Measurements from ENCODE around the gene PAM16. TPM values are rescaled to one million over a fixed set of nuclear protein-coding genes. Genes with fewer than 3 reads are reported as not detected.

The PAM16 gene
- total and polyA plus RNA-seq, 2 of the 8 experiments (the other 6 are each of a cell fraction or from before 2014, with no cell fraction given) = 78.3 to 198 TPM

DNA sequence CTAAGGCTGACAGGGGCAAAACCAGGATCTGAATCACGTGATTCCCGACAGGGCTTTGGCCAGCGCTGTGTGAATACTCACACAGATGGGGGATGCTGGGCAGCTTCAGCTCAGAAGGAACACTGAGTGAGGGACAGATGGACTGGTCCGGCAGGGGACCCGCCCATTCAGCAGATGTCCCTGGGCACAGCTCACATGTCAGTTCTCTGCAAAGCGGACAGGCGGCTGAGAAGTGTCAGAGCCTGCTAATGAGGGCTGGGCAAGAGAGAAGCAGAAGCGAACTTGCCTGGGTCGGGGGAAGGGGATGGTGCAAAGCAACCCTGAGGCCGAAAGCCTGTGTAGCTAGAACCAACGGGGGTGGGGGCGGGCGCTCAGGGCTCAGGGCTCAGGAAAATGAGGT, 47.1 kb downstream of the PAM16 start (continued):
- TF ChIP-seq, protein P1, sequence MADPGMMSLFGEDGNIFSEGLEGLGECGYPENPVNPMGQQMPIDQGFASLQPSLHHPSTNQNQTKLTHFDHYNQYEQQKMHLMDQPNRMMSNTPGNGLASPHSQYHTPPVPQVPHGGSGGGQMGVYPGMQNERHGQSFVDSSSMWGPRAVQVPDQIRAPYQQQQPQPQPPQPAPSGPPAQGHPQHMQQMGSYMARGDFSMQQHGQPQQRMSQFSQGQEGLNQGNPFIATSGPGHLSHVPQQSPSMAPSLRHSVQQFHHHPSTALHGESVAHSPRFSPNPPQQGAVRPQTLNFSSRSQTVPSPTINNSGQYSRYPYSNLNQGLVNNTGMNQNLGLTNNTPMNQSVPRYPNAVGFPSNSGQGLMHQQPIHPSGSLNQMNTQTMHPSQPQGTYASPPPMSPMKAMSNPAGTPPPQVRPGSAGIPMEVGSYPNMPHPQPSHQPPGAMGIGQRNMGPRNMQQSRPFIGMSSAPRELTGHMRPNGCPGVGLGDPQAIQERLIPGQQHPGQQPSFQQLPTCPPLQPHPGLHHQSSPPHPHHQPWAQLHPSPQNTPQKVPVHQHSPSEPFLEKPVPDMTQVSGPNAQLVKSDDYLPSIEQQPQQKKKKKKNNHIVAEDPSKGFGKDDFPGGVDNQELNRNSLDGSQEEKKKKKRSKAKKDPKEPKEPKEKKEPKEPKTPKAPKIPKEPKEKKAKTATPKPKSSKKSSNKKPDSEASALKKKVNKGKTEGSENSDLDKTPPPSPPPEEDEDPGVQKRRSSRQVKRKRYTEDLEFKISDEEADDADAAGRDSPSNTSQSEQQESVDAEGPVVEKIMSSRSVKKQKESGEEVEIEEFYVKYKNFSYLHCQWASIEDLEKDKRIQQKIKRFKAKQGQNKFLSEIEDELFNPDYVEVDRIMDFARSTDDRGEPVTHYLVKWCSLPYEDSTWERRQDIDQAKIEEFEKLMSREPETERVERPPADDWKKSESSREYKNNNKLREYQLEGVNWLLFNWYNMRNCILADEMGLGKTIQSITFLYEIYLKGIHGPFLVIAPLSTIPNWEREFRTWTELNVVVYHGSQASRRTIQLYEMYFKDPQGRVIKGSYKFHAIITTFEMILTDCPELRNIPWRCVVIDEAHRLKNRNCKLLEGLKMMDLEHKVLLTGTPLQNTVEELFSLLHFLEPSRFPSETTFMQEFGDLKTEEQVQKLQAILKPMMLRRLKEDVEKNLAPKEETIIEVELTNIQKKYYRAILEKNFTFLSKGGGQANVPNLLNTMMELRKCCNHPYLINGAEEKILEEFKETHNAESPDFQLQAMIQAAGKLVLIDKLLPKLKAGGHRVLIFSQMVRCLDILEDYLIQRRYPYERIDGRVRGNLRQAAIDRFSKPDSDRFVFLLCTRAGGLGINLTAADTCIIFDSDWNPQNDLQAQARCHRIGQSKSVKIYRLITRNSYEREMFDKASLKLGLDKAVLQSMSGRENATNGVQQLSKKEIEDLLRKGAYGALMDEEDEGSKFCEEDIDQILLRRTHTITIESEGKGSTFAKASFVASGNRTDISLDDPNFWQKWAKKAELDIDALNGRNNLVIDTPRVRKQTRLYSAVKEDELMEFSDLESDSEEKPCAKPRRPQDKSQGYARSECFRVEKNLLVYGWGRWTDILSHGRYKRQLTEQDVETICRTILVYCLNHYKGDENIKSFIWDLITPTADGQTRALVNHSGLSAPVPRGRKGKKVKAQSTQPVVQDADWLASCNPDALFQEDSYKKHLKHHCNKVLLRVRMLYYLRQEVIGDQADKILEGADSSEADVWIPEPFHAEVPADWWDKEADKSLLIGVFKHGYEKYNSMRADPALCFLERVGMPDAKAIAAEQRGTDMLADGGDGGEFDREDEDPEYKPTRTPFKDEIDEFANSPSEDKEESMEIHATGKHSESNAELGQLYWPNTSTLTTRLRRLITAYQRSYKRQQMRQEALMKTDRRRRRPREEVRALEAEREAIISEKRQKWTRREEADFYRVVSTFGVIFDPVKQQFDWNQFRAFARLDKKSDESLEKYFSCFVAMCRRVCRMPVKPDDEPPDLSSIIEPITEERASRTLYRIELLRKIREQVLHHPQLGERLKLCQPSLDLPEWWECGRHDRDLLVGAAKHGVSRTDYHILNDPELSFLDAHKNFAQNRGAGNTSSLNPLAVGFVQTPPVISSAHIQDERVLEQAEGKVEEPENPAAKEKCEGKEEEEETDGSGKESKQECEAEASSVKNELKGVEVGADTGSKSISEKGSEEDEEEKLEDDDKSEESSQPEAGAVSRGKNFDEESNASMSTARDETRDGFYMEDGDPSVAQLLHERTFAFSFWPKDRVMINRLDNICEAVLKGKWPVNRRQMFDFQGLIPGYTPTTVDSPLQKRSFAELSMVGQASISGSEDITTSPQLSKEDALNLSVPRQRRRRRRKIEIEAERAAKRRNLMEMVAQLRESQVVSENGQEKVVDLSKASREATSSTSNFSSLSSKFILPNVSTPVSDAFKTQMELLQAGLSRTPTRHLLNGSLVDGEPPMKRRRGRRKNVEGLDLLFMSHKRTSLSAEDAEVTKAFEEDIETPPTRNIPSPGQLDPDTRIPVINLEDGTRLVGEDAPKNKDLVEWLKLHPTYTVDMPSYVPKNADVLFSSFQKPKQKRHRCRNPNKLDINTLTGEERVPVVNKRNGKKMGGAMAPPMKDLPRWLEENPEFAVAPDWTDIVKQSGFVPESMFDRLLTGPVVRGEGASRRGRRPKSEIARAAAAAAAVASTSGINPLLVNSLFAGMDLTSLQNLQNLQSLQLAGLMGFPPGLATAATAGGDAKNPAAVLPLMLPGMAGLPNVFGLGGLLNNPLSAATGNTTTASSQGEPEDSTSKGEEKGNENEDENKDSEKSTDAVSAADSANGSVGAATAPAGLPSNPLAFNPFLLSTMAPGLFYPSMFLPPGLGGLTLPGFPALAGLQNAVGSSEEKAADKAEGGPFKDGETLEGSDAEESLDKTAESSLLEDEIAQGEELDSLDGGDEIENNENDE (IDR thresholded peaks at IDR 0.05; ENCODE audit: insufficient replicate concordance, low read length) = no peak
- TF ChIP-seq SP2 (IDR thresholded peaks at IDR 0.05; ENCODE audit: low read length) (no peak), SIN3A (conservative IDR thresholded peaks at IDR 0.05 in 1 of 2, IDR thresholded peaks at IDR 0.05 in 1 of 2; ENCODE audit: low read depth in 1 of 2, low read length in 2 of 2) (no peak), KDM4A (IDR thresholded peaks at IDR 0.05; ENCODE audit: low read depth, low read length, severe bottlenecking) (no peak)
